Daoy (cell line): ENCODE measurements around the gene HSD3B7. TPM values are rescaled to one million over a fixed set of nuclear protein-coding genes. Genes with fewer than 3 reads are reported as not detected.
A peak's percentile ranks its signal among the peaks of the same experiment; 100 is the strongest.
"Not testable (repeated sequence)": the region's sequence is repeated elsewhere in the genome, so short reads cannot be mapped to it uniquely, and the experiment has no call there.

Experiments used
- DNase-seq: peaks from one replicate; pipeline ENCODE4 v3.0.0-alpha.2; 2015; ENCODE audit warnings: low read depth
- total RNA-seq: library from RNA; depleted of rRNA; stranded (reverse); fragments of >200 nt; shearing (Covaris generic); gene quantifications from 2 replicates; pipeline ENCODE4 v1.2.3, GENCODE V29; 2014; rRNA removed

Gene HSD3B7
- 1.8 and 3.8 TPM in 2 replicates for total RNA-seq

GRCh38 chr16:30984669-30985400 lies at the start of gene HSD3B7:
Gene HSD3B7 (plus strand): TSS chr16:30985207. CDS start chr16:30985659, 452 bp downstream.
- peak; percentile 76 for DNase-seq

- DNase-seq = no peak
Measured at GRCh38 chr16:30937692-30938091, 47.3 kb upstream of the HSD3B7 start.

DNA sequence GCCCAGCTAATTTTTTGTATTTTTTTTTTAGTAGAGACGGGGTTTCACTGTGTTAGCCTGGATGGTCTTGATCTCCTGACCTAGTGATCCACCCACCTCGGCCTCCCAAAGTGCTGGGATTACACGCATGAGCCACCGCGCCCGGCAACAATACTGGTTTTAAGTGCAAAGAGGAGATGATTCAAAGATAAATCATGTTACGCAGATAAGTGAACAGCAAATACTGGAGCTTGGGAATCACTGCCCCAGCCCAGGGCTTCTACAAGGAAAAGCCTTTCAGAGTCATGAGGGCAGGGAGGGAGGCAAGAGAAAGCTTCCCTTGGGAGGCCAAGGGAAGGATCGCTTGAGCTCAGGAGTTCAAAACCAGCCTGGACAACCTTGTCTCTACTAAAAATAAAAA lies 45.4 kb upstream of the HSD3B7 start:
- DNase-seq = not testable (repeated sequence)

DNA sequence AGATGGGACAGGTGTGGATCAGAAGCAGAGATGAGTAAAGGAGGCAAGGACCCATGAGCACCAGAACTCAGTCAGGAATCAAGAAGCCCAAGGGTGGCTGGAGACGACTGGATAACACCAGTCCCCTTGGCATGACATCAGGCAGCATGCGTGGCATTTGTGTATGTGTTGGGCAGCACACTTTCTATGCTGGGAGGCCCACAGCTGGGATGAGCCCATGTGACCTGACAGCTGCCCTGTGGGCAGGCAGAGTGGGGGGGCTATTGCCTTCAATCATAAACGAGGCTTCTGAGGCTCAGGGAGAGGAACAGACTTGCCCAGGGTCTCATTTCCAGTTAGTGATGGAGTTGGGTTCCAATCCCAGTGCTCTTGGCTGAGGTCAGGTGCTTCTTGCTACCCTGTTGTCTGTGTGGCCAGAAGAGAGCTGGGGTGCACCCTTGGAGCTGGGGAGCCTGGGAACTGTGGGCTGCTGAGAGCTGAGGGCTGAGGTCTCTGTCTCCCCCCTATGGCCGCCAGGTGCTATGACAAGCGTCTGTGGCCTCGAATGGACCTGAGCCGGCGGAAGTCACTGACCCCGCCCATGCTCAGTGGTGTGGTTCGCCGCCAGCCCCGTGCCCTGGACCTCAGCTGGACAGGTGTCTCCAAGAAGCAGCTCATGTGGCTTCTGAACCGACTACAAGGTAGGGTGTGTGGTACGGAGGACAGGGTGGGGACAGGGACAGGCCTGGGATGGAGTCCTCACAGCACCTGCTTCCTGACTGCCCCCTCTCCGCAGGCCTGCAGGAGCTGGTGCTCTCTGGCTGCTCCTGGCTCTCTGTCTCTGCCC lies 43.2 kb upstream of the HSD3B7 start:
- DNase-seq = peak; percentile 72

DNA sequence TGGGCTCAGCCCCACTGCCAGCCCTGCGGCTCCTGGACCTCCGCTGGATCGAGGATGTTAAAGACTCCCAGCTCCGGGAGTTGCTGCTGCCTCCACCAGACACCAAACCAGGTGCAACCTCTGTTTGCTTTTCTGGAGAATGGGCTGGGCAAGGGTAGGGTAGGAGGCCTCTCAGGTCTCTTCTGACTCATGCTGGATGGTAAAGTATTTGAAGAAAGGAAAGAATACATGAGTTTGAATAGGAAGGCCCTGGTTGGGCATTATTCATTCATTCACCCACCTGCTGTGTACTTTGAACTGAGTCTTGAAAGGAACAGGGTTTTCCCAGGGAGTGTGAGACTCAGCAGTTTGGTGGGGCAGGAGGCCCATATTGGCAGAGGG lies 42.6 kb upstream of the HSD3B7 start:
- no peak for DNase-seq

GRCh38 chr16:30944352-30944751 lies 40.7 kb upstream of the HSD3B7 start:
- no peak for DNase-seq

- DNase-seq = no peak
Measured at GRCh38 chr16:30946671-30947540, 38.1 kb upstream of the HSD3B7 start.

GRCh38 chr16:30947541-30947858 lies 37.5 kb upstream of the HSD3B7 start:
- DNase-seq = no peak

- DNase-seq = peak; percentile 86
Measured at GRCh38 chr16:30947859-30948666, 36.9 kb upstream of the HSD3B7 start.

DNA sequence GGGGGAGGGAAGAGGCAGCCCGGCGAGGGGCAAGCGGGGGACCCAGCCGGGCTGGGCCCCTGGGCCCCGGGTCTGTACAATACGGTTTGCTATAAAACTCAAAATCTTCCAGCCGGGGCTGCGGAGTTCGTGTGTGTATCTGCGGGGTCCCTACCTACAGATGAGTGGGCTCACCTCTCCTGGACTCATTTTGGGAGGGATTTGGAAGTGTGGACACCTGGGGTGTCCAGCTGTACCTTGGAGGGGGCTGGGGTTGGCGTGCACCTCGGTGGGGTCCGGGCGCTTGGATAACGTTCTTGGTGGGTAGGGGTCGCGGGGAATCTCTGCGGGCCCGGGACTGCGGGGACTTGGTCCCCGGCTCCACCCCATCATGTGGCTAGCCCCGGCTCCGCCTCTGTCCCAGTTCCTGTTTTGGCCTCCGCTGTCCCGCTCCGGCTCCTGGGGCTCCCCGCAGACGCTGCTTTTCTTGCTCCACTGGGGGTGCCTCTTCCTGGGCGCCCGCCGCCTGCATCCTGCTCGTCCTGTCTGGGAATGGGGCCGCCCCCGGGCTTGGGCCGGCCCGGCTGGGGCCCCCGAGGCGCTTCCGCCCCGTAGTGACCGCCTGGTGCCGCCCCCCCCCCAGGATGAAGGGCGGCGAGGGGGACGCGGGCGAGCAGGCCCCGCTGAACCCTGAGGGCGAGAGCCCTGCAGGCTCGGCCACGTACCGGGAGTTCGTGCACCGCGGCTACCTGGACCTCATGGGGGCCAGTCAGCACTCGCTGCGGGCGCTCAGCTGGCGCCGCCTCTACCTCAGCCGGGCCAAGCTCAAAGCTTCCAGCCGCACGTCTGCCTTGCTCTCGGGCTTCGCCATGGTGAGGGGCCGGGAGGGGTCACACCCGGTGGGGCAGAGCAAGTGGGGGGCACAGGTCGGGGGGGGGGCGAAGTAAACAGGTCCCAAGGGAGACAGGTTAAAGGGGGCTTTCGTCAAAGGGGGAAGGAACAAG lies 36.0 kb upstream of the HSD3B7 start, which contains the start of gene ORAI3:
TSS of gene ORAI3 (plus strand) at position 402 of the 983 bp plus-strand sequence. CDS start at position 624, 222 bp downstream.
- DNase-seq = peak; percentile 59

- no peak for DNase-seq
Measured at GRCh38 chr16:30949650-30950515, 35.1 kb upstream of the HSD3B7 start.

GRCh38 chr16:30950516-30951065 lies 34.4 kb upstream of the HSD3B7 start:
- DNase-seq = no peak

GRCh38 chr16:30951193-30951592 lies 33.8 kb upstream of the HSD3B7 start:
- no peak for DNase-seq

DNA sequence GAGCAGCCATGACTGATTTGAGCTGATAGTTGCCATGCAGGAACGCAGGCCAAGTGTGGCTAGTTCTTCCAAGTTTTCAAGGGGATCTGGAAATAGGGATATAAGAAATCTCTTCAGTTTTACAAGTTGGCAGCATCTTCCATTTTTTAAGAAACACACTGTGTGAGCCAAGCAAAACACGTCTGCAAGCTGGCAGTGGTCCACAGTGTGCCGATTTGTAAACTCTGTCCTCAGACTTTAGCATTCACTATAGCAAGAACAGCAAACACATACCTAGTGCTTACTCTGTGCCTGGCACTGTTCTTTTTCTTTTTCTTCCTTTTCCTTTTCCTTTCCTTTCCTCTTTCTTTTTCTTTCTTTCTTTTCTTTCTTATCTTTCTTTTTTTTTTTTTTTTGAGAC lies 33.3 kb upstream of the HSD3B7 start:
- no peak for DNase-seq

DNA sequence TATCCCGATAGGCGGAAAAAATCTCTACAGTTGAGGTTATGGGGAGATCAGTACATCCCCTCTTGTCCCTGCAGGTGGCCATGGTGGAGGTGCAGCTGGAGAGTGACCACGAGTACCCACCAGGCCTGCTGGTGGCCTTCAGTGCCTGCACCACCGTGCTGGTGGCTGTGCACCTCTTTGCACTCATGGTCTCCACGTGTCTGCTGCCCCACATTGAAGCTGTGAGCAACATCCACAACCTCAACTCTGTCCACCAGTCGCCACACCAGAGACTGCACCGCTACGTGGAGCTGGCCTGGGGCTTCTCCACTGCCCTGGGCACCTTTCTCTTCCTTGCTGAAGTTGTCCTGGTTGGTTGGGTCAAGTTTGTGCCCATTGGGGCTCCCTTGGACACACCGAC lies 31.9 kb upstream of the HSD3B7 start:
- DNase-seq = no peak

GRCh38 chr16:30953511-30954124 lies 31.4 kb upstream of the HSD3B7 start:
- peak; percentile 77 for DNase-seq

DNA sequence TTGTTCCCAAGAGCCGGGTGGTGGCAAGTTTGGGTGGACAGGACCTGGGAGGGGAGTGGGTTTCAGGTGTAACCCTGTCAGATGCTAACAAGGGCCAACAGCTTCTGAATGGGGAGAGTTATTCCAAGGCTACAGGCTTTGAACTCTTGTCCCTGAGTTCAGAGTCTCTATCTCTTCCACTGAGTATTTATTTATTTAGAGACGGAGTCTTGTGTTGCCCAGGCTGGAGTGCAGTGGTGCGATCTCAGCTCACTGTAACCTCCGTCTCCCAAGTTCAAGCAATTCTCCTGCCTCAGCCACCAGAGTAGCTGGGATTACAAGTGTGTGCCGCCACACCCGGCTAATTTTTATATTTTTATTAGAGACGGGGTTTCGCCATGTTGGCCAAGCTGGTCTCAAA lies 30.0 kb upstream of the HSD3B7 start:
- DNase-seq = no peak
